NCI-H69 (cell line): Measurements from ENCODE around the gene TTC32.
"Not testable (repeated sequence)": the region's sequence is repeated elsewhere in the genome, so short reads cannot be mapped to it uniquely, and the experiment has no call there.

Experiments used
- DNase-seq: peaks from one replicate; lab custom pipeline; 2025; lab: John Stamatoyannopoulos, UW

TTC32 gene

GRCh38 chr2:19901442-19902215 is at the start of gene TTC32:
Gene TTC32 (minus strand): TSS chr2:19901983. CDS start chr2:19901854, 129 bp downstream.
- peak; percentile 88 for DNase-seq

GRCh38 chr2:19949071-19949470 is 47.3 kb upstream of the TTC32 start:
- no peak for DNase-seq

- DNase-seq, result no peak
Measured at GRCh38 chr2:19947184-19947940, 45.6 kb upstream of the TTC32 start.

GRCh38 chr2:19944205-19944845 is 42.5 kb upstream of the TTC32 start:
- no peak for DNase-seq

- no peak for DNase-seq
Measured at GRCh38 chr2:19943189-19943588, 41.4 kb upstream of the TTC32 start.

- DNase-seq, result no peak
Measured at GRCh38 chr2:19942199-19942598, 40.4 kb upstream of the TTC32 start.

- DNase-seq, result no peak
Measured at GRCh38 chr2:19937004-19937403, 35.2 kb upstream of the TTC32 start.

GRCh38 chr2:19936203-19936602 is 34.4 kb upstream of the TTC32 start:
- no peak for DNase-seq

- DNase-seq, result no peak
Measured at GRCh38 chr2:19933351-19933981, 31.7 kb upstream of the TTC32 start.

- no peak for DNase-seq
Measured at GRCh38 chr2:19932928-19933327, 31.1 kb upstream of the TTC32 start.

- no peak for DNase-seq
Measured at GRCh38 chr2:19929226-19929625, 27.4 kb upstream of the TTC32 start.

- not testable (repeated sequence) for DNase-seq
Measured at GRCh38 chr2:19927816-19928215, 26.0 kb upstream of the TTC32 start.

- not testable (repeated sequence) for DNase-seq
Measured at GRCh38 chr2:19924526-19924925, 22.7 kb upstream of the TTC32 start.

- DNase-seq, result not testable (repeated sequence)
Measured at GRCh38 chr2:19922188-19922587, 20.4 kb upstream of the TTC32 start.

GRCh38 chr2:19916385-19916950 is 14.7 kb upstream of the TTC32 start:
- DNase-seq, result no peak

GRCh38 chr2:19914266-19914975 is 12.6 kb upstream of the TTC32 start:
- DNase-seq, result no peak

- DNase-seq, result no peak
Measured at GRCh38 chr2:19911808-19912509, 10.2 kb upstream of the TTC32 start.

GRCh38 chr2:19902216-19902740 is 495 bp upstream of the TTC32 start:
- DNase-seq, result peak; percentile 42

GRCh38 chr2:19900931-19901441 is 797 bp downstream of the TTC32 start:
- DNase-seq, result peak; percentile 39
